ENCODE data around the gene SPATS2L. TPM values are rescaled to one million over a fixed set of nuclear protein-coding genes. Genes with fewer than 3 reads are reported as not detected.

SPATS2L gene
- total and polyA plus RNA-seq, 12 donors, result 23.4 to 104 (median 71.8) TPM

DNA sequence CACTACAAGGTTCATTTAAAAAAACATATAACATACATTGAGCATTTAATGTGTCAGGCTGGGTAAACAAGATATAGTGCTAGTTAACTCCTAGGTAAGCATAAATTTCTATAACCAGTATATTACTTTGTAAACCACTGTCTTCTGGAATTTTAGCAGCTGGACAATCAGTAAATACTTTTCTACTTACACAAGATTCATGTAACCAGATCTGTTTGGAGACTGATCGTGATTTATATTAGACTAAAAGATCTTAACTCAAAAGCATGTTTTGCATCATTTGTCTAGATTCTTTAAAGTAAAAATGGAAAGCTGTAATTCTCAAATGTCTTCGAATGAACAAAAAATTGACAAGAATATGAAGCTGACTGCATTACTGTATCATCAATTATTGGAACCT is 218.6 kb downstream of the SPATS2L start:
- no peak overlapping the region for H3K27ac ChIP-seq
- H3K4me3 ChIP-seq, result peak overlapping the region in 5 of 10 donors; percentile 68 to 94 (median 73)
- H3K36me3 ChIP-seq, result no peaks in the 10 kb centered on the region
- TF ChIP-seq, protein P1, sequence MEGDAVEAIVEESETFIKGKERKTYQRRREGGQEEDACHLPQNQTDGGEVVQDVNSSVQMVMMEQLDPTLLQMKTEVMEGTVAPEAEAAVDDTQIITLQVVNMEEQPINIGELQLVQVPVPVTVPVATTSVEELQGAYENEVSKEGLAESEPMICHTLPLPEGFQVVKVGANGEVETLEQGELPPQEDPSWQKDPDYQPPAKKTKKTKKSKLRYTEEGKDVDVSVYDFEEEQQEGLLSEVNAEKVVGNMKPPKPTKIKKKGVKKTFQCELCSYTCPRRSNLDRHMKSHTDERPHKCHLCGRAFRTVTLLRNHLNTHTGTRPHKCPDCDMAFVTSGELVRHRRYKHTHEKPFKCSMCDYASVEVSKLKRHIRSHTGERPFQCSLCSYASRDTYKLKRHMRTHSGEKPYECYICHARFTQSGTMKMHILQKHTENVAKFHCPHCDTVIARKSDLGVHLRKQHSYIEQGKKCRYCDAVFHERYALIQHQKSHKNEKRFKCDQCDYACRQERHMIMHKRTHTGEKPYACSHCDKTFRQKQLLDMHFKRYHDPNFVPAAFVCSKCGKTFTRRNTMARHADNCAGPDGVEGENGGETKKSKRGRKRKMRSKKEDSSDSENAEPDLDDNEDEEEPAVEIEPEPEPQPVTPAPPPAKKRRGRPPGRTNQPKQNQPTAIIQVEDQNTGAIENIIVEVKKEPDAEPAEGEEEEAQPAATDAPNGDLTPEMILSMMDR (IDR thresholded peaks at IDR 0.05), result no peak
- no peak for DNase-seq
- H3K27me3 ChIP-seq, result peaks cover 0 to 6% (median 0%) of the 10 kb centered on the region in 7 donors
- H3K4me1 ChIP-seq, result peaks cover 0 to 17% (median 8%) of the 10 kb centered on the region in 9 donors
- no peak for ATAC-seq
- 82 to 85% methylated on average over 2 of the region's 2 CpGs for WGBS, 2 donors
- H3K9me3 ChIP-seq, result no peaks in the 10 kb centered on the region
- intact Hi-C loops (cut with DNase I), result no loop called here

DNA sequence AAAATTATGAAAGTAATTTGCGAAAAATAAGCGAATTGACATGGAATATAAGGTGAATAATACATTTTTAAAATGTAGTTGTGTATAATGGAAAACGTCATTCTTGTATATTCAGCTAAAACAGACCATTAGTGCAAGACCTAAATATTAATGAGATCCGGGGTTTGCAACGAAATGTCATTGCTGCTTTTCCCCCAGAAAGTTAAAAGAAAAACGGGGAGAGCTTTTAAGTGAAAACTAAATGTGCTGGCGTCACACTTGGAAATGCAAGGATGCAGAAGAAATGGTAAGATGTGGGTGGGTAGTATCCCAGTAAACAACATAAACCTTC is 219.0 kb downstream of the SPATS2L start:
- Histone ChIP-seq H3K4me1 (peaks cover 0 to 17% (median 8%) of the 10 kb centered on the region in 9 donors), H3K27me3 (peaks cover 0 to 4% (median 0%) of the 10 kb centered on the region in 7 donors), H3K9me3 (no peaks in the 10 kb centered on the region), H3K27ac (peak overlapping the region in 8 of 10 donors; percentile 8 to 78 (median 50)), H3K36me3 (no peaks in the 10 kb centered on the region), H3K4me3 (peak overlapping the region; percentile 55 to 94 (median 72))
- TF ChIP-seq, protein P1 (IDR thresholded peaks at IDR 0.05), result no peak
- intact Hi-C loops (cut with DNase I), result no loop called here
- WGBS, 2 donors, result 18 to 29% methylated on average over 7 of the region's 7 CpGs
- ATAC-seq, result no peak
- no peak for DNase-seq

DNA sequence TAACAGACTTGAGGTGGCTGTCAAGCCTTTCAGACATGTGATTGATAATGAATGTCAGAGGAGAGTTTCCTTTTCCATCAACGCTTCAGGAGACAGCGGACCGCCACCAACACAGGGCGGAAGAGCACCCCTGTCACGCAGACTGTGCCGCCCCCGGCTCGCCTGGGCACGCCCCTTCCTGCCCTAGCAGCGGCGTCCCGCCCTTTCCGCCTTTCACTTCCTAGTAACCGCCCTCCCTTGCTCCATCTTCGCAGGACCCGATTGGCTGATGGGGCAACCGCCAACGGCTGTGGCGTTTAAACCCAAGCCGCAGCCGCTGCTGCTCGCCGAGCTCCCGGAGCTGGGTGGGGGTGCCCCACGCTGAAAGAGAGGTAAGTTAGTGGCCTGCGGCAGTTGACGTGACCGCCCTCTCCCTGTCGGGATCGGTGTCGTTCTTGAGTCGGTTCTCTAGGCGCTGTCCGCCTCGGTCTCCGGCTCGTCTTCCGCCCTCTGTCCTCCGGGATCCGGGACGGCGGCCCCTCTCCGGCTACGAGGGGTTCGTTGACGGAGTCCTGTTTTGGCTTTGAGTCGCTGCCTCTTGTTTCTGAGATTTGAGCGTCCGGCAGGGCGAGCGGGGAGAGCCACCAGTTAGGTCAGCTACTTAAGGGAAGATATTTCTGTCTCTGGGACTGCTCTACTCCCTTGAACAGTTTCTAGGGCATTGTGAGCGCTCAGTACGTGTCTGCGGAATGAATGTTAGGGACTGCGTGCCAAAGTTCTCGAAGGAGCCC is 219.6 kb downstream of the SPATS2L start, which contains the start of gene SGO2:
Gene SGO2 (plus strand): TSS at position 326 of the 770 bp plus-strand sequence. CDS start 6,769 bp downstream, outside the sequence.
- 0 to 1% methylated on average over 56 of the region's 56 CpGs for WGBS, 2 donors

DNA sequence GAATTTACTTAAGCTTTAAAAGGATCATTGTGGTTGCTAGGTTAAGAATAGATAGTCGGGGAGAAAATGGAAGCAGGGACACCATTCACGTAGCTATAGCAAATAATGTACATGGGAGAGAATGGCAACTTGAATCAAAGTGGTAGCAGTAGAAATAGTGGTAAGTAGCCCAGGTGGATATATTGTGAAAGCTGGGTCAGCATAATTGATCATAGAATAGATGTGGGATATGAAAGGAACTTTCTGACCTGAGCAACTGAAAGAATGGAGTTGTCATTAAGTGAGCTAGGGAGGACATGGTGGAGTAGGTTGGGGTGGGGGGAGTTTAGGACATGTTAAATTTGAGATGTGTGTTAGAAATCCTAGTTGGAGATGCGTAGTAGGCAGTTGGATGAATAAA is 221.7 kb downstream of the SPATS2L start:
- Histone ChIP-seq H3K27ac (no peak overlapping the region), H3K36me3 (peaks cover 0 to 5% (median 0%) of the 10 kb centered on the region in 9 donors), H3K4me1 (peaks cover 0 to 17% (median 8%) of the 10 kb centered on the region in 9 donors), H3K27me3 (no peaks in the 10 kb centered on the region), H3K4me3 (no peak overlapping the region), H3K9me3 (no peaks in the 10 kb centered on the region)
- no peak for ATAC-seq
- DNase-seq, result no peak
- 66 to 88% methylated on average over 3 of the region's 3 CpGs for WGBS, 2 donors
- TF ChIP-seq, protein P1 (IDR thresholded peaks at IDR 0.05), result no peak
- intact Hi-C loops (cut with DNase I), result no loop called here

More for the DNA sequence above, 219.6 kb downstream of the SPATS2L start, which contains the start of gene SGO2:
- TF ChIP-seq, protein P1 (IDR thresholded peaks at IDR 0.05), result peak in 2 of 9 donors; percentile 4 to 18
- H3K4me3 ChIP-seq, result peak within 1 kb of the TSS; percentile 55 to 94 (median 72)
- H3K36me3 ChIP-seq, result no peaks in the 10 kb centered on the region
- H3K27me3 ChIP-seq, result no peaks in the 10 kb centered on the region
- H3K27ac ChIP-seq, result peak within 1 kb of the TSS in 8 of 10 donors; percentile 8 to 78 (median 50)
- DNase-seq (peak; percentile 94 to 95), ATAC-seq (peak; percentile 100)
- H3K9me3 ChIP-seq, result no peaks in the 10 kb centered on the region
- peaks cover 0 to 17% (median 8%) of the 10 kb centered on the region in 9 donors for H3K4me1 ChIP-seq
- intact Hi-C loops (cut with DNase I), result no loop called here

Other genes starting within 250 kb of the SPATS2L start
- gene KCTD18, start 203.4 kb downstream of the SPATS2L start, total RNA-seq, result 10 to 100 TPM in 5 of 10 donors, 1 to 10 TPM in 5; 9.5 to 16.5 (median 10.3) TPM
- gene KCTD18, start 203.4 kb downstream of the SPATS2L start, polyA plus RNA-seq, result 1 to 10 TPM; 5.0 to 5.9 TPM
- gene SGO2, start 219.5 kb downstream of the SPATS2L start, total RNA-seq, result 1 to 10 TPM in 7 of 10 donors, under 1 TPM in 3; 0.64 to 2.9 (median 1.1) TPM
- under 1 TPM; 0.59 to 0.90 TPM for gene SGO2, start 219.5 kb downstream of the SPATS2L start, polyA plus RNA-seq